K562 (cell line): Measurements from ENCODE around the gene VTA1. TPM values are rescaled to one million over a fixed set of nuclear protein-coding genes. Genes with fewer than 3 reads are reported as not detected.

ENCODE experiments used
- ETV6 ChIP-seq, 3 experiments: fragments of 150-350 bp in 1 of 3; sonication (generic) in 1 of 3; formaldehyde crosslinking in 1 of 3; IDR thresholded peaks; 2 replicates each; pipeline versions ENCODE4 v1.6.1 to v1.8.0; 2014 to 2022; ENCODE audit warnings: borderline replicate concordance in 2 of 3, low read depth in 2 of 3, antibody characterized with exemption in 1 of 3, low read length in 1 of 3, mild to moderate bottlenecking in 1 of 3, missing genetic modification reagents in 1 of 3
- HMBOX1 ChIP-seq: sonication (generic); IDR thresholded peaks from 2 replicates; pipeline ENCODE4 v1.6.1; 2016
- MLLT1 ChIP-seq, 2 experiments: fragments of 450-650 bp; IDR thresholded peaks; 2 replicates each; pipeline ENCODE4 v1.6.1; 2016
- PTRF ChIP-seq: fragments of 450-650 bp; IDR thresholded peaks from 2 replicates; pipeline ENCODE4 v1.6.1; 2016; ENCODE audit warnings: mild to moderate bottlenecking, missing genetic modification characterization, missing compliant biosample characterization
- SRSF7 ChIP-seq: fragments of 200-400 bp; formaldehyde crosslinking; optimal IDR thresholded peaks from 2 replicates; pipeline ENCODE3; 2017; ENCODE audit warnings: mild to moderate bottlenecking, low read depth, low read length
- ZBTB26 ChIP-seq: fragments of 450-650 bp; formaldehyde crosslinking; IDR thresholded peaks from 2 replicates; pipeline ENCODE4 v1.4.0; 2022; ENCODE audit warnings: missing genetic modification characterization
- ZBTB43 ChIP-seq: sonication (generic); formaldehyde crosslinking; IDR thresholded peaks from 2 replicates; pipeline ENCODE4 v1.8.0; 2023; ENCODE audit warnings: mild to moderate bottlenecking, missing genetic modification reagents
- ZFP36 ChIP-seq: fragments of 150-350 bp; IDR thresholded peaks from 2 replicates; pipeline ENCODE4 v1.6.1; 2018; ENCODE audit warnings: low read length, low read depth; ENCODE audit not compliant: partially characterized antibody
- ZNF175 ChIP-seq: fragments of 200-800 bp; sonication (Bioruptor generic); IDR thresholded peaks from 2 replicates; pipeline ENCODE4 v1.6.1; 2016; ENCODE audit warnings: low read depth, mild to moderate bottlenecking, missing genetic modification characterization, missing compliant biosample characterization
- ZNF3 ChIP-seq: fragments of 250-450 bp; sonication (Bioruptor Pico); IDR thresholded peaks from 2 replicates; pipeline ENCODE4 v1.5.0; 2021; ENCODE audit warnings: mild to moderate bottlenecking, moderate library complexity
- ZNF318 ChIP-seq, 2 experiments: fragments of 450-650 bp; IDR thresholded peaks; 2 replicates each; pipeline ENCODE4 v1.6.1; 2016; ENCODE audit warnings: mild to moderate bottlenecking in 2 of 2, borderline replicate concordance in 1 of 2, low read depth in 1 of 2, moderate library complexity in 1 of 2
- ZNF507 ChIP-seq: conservative IDR thresholded peaks from 2 replicates; pipeline ENCODE4 v1.6.1; 2017; ENCODE audit warnings: missing genetic modification characterization, missing compliant biosample characterization
- polyA plus RNA-seq, 8 experiments: library from polyadenylated mRNA; depleted of rRNA in 4 of 8; stranded (reverse) in 5 of 8; unstranded in 3 of 8; fragments of >200 nt; fragmentation: Nextera tagmentation in 2 of 8; fragmentation: Illumina TruSeq in 1 of 8; extraction: Ambion mirVana in 2 of 8; extraction: Trizol in 1 of 8; gene quantifications; 2 replicates each; pipeline versions ENCODE4 v1.2.1 to v1.2.3, GENCODE V29; 2011 to 2014; ENCODE audit warnings: inconsistent platforms in 1 of 8, missing spikeins in 1 of 8
- total RNA-seq, 7 experiments: library from RNA; depleted of rRNA in 6 of 7; stranded (reverse); fragments of >200 nt in 6 of 7; fragmentation: Illumina TruSeq in 2 of 7; extraction: Trizol in 2 of 7; gene quantifications; 2 replicates each; pipeline versions ENCODE4 v1.2.1 to v1.2.3, GENCODE V29; 2011 to 2021; ENCODE audit warnings: low replicate concordance in 1 of 7

VTA1 gene
- total and polyA plus RNA-seq, 9 of the 15 experiments (the other 6 are each of a cell fraction or from before 2014, with no cell fraction given) = 47.8 to 182 (median 84.6) TPM

GRCh38 chr6:142146828-142147662 lies at the start of gene VTA1, which contains the start of gene NMBR (continued):
- no peak for TF ChIP-seq ZNF318 (IDR thresholded peaks at IDR 0.05; ENCODE audit: borderline replicate concordance in 1 of 2, low read depth in 1 of 2)
- no peak for TF ChIP-seq ZNF175 (CRISPR knock-in tag)
- TF ChIP-seq ZBTB43 (CRISPR knock-in tag) = no peak
- peak; percentile 40 for TF ChIP-seq ZFP36
- TF ChIP-seq SRSF7 = no peak
- TF ChIP-seq HMBOX1 = no peak
- no peak for TF ChIP-seq PTRF (tag)
- peak; percentile 86 to 87; a peak in 3 of 4 replicates for TF ChIP-seq MLLT1 (IDR thresholded peaks at IDR 0.05)
- no peak for TF ChIP-seq ZNF3 (CRISPR knock-in tag)
- no peak for TF ChIP-seq ZNF507 (tag)
- TF ChIP-seq ETV6 (IDR thresholded peaks at IDR 0.05; ENCODE audit: borderline replicate concordance in 1 of 2, low read depth in 2 of 2, low read length in 1 of 2) = peak; percentile 92 to 96; a peak in 3 of 4 replicates
- no peak for TF ChIP-seq ETV6 (CRISPR knock-in tag; IDR thresholded peaks at IDR 0.05; ENCODE audit: borderline replicate concordance)
- no peak for TF ChIP-seq ZBTB26
